Measurements from ENCODE around the gene EPB41L2. TPM values are rescaled to one million over a fixed set of nuclear protein-coding genes. Genes with fewer than 3 reads are reported as not detected.

The EPB41L2 gene
- total RNA-seq, 1 experiment from 2014 or later: 22.5 TPM

GRCh38 chr6:130932438-130932837, 130.6 kb downstream of the EPB41L2 start:
- no peak for TF ChIP-seq CTCF (IDR thresholded peaks at IDR 0.05; ENCODE audit: unreplicated experiment)
- intact Hi-C loops (cut with micrococcal nuclease): no loop called here

GRCh38 chr6:130931683-130932082, 131.4 kb downstream of the EPB41L2 start:
- Mint-ChIP-seq H3K36me3 (ENCODE audit: insufficient read depth, unreplicated experiment) (no peaks in the 10 kb centered on the region), H3K9me3 (ENCODE audit: unreplicated experiment) (no peaks in the 10 kb centered on the region)
- intact Hi-C loops (cut with micrococcal nuclease): no loop called here

More at GRCh38 chr6:130932438-130932837, 130.6 kb downstream of the EPB41L2 start:
- H3K4me3 Mint-ChIP-seq (ENCODE audit: unreplicated experiment): no peak overlapping the region
- CTCF ChIA-PET: no interaction called here
- H3K9me3 Mint-ChIP-seq (ENCODE audit: unreplicated experiment): no peaks in the 10 kb centered on the region
- BruUV-seq (replicated peaks): no TSS peak
- no peak for DNase-seq (ENCODE audit: unreplicated experiment)
- no peaks in the 10 kb centered on the region for H3K36me3 Mint-ChIP-seq (ENCODE audit: insufficient read depth, unreplicated experiment)
- POLR2A ChIA-PET: no interaction called here
- H3K4me1 Mint-ChIP-seq (ENCODE audit: insufficient read depth, unreplicated experiment): no peaks in the 10 kb centered on the region
- H3K27ac Mint-ChIP-seq (ENCODE audit: low read depth, unreplicated experiment): no peak overlapping the region
- H3K27me3 Mint-ChIP-seq (ENCODE audit: insufficient read depth, unreplicated experiment): no peaks in the 10 kb centered on the region

GRCh38 chr6:130929036-130929678, 133.9 kb downstream of the EPB41L2 start:
- no peak overlapping the region for H3K27ac Mint-ChIP-seq (ENCODE audit: low read depth, unreplicated experiment)
- H3K36me3 Mint-ChIP-seq (ENCODE audit: insufficient read depth, unreplicated experiment): no peaks in the 10 kb centered on the region
- intact Hi-C loops (cut with micrococcal nuclease): no loop called here
- BruUV-seq (replicated peaks): no TSS peak
- POLR2A ChIA-PET: no interaction called here
- no peak for DNase-seq (ENCODE audit: unreplicated experiment)
- no peaks in the 10 kb centered on the region for H3K9me3 Mint-ChIP-seq (ENCODE audit: unreplicated experiment)
- CTCF ChIA-PET: interaction anchor here (1.0 to 1.3 kb wide), 2 partner anchors 10 to 12 kb away, joined by 3 to 4 read pairs; no protein-coding TSS in a partner anchor
- no peaks in the 10 kb centered on the region for H3K27me3 Mint-ChIP-seq (ENCODE audit: insufficient read depth, unreplicated experiment)
- no peak overlapping the region for H3K4me3 Mint-ChIP-seq (ENCODE audit: unreplicated experiment)
- TF ChIP-seq CTCF (IDR thresholded peaks at IDR 0.05; ENCODE audit: unreplicated experiment): no peak
- H3K4me1 Mint-ChIP-seq (ENCODE audit: insufficient read depth, unreplicated experiment): no peaks in the 10 kb centered on the region

More at GRCh38 chr6:130931683-130932082, 131.4 kb downstream of the EPB41L2 start:
- no peaks in the 10 kb centered on the region for H3K4me1 Mint-ChIP-seq (ENCODE audit: insufficient read depth, unreplicated experiment)
- POLR2A ChIA-PET: interaction anchor here (0.5 kb wide), 1 partner anchor 58 kb away, joined by 5 read pairs; no protein-coding TSS in a partner anchor
- no peak for TF ChIP-seq CTCF (IDR thresholded peaks at IDR 0.05; ENCODE audit: unreplicated experiment)
- DNase-seq (ENCODE audit: unreplicated experiment): no peak
- H3K4me3 Mint-ChIP-seq (ENCODE audit: unreplicated experiment): no peak overlapping the region
- no peaks in the 10 kb centered on the region for H3K27me3 Mint-ChIP-seq (ENCODE audit: insufficient read depth, unreplicated experiment)
- CTCF ChIA-PET: interaction anchor here (0.6 to 0.7 kb wide), 2 partner anchors 60 to 763 kb away, joined by 3 read pairs; no protein-coding TSS in a partner anchor
- no peak overlapping the region for H3K27ac Mint-ChIP-seq (ENCODE audit: low read depth, unreplicated experiment)
- BruUV-seq (replicated peaks): no TSS peak

- H3K27ac Mint-ChIP-seq (ENCODE audit: low read depth, unreplicated experiment): no peak overlapping the region
- H3K36me3 Mint-ChIP-seq (ENCODE audit: insufficient read depth, unreplicated experiment): no peaks in the 10 kb centered on the region
- no peaks in the 10 kb centered on the region for H3K4me1 Mint-ChIP-seq (ENCODE audit: insufficient read depth, unreplicated experiment)
- intact Hi-C loops (cut with micrococcal nuclease): no loop called here
- POLR2A ChIA-PET: interaction anchor here (0.6 kb wide), 1 partner anchor 65 kb away, joined by 3 read pairs; no protein-coding TSS in a partner anchor
- H3K9me3 Mint-ChIP-seq (ENCODE audit: unreplicated experiment): no peaks in the 10 kb centered on the region
- no peak for TF ChIP-seq CTCF (IDR thresholded peaks at IDR 0.05; ENCODE audit: unreplicated experiment)
- H3K27me3 Mint-ChIP-seq (ENCODE audit: insufficient read depth, unreplicated experiment): no peaks in the 10 kb centered on the region
- CTCF ChIA-PET: interaction anchor here (0.6 to 1.0 kb wide), 2 partner anchors 9 to 243 kb away, joined by 3 to 4 read pairs; no protein-coding TSS in a partner anchor
- DNase-seq (ENCODE audit: unreplicated experiment): no peak
- no TSS peak for BruUV-seq (replicated peaks)
- no peak overlapping the region for H3K4me3 Mint-ChIP-seq (ENCODE audit: unreplicated experiment)
Observed at GRCh38 chr6:130928158-130928912, 134.7 kb downstream of the EPB41L2 start.
